ENCODE measurements around the gene KCNJ15.
"Not testable (repeated sequence)": the region's sequence is repeated elsewhere in the genome, so short reads cannot be mapped to it uniquely, and the experiment has no call there.

The KCNJ15 gene

DNA sequence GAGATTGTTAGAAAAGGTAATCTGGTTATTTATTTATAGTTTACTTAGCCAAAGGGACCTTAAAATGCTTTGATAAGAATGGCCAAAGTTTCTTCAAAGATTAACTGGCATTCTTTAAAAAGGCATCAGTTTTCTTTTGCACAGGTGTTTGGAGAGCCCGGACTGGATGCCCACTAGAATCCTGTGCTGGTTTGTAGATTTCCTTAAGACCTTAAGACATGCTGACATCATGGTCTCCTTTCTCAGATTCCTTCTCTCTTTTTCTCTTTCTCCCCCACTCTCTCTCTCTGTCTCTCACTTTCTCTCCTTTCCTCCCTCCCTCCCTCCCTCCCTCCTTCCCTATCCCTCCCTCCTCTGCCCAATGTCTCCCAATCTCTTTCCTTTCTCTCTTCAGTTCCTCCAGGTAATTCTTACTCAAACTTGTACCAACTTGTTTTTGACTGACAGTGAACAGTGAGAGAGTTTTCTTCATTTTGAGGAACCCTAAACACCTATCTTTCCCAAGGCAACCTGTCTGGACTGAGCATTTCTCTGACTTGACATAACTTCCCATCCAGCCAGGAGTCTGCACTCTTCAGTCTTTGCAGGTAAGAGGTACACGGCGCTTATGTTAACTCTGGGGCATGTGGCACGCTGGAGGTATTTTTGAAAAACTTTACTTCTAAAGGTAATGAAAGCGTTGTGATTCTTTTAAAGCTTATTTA lies at the start of gene KCNJ15:
TSS of gene KCNJ15 (plus strand) at position 393 of the 704 bp plus-strand sequence. CDS start 42,271 bp downstream, outside the sequence.
- DNase-seq = no peak

DNA sequence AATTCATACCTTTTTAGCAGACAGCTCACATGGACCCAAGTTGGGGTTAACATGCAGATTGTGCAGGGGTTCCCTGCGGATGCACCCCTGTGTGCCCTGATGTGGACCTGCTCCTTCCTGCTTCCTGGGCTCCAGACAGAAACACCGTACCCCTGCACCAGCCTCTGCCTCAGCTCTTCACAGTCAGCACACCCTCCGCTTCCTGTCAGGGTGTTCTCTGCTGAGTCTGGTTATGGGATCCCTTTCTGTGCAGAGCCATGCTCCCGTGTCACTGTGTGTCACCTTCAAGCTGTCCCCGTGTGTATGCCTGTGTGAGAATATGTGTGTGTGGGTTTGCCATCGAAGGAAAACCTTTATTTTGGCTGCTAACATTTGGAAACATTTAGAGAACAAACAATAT lies 48.7 kb upstream of the KCNJ15 start:
- DNase-seq = no peak

DNA sequence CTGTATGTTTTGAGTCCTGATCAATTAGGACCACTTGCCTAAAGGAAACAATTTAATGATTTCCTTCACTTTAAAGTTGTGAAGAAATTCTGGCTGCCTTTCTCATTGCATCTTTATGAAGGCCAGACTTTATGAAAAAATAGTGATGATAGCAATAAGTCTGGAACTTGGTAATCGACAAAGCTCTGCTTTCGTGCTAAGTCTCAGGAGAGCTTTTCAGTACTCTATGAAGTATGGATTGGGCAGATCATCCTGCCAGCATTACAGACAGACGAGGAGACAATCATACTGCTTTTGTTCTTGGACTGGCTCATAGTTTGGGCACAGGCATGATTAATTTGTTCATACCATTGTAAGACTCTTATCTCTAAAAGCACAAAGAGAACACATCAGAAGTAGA lies 45.5 kb upstream of the KCNJ15 start:
- no peak for DNase-seq

DNA sequence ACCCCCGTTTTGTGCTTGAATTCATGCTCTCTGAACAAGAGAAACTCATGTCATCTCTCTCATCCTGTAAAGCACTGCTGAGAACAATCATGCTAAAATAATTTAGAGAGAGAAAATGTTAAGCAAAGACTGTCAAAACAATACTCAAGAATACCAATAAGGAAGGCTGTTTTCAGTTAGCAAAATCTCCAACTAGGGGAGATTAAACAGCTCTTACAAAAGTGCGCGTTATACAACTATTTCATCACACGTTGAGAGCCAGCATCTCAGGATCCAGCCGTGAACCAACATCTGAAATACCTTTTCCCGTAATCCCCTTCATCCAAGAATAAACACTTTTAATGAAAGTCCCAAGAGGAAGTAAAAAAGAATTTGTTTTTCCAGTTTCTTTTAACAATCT lies 44.1 kb upstream of the KCNJ15 start:
- DNase-seq = no peak

DNA sequence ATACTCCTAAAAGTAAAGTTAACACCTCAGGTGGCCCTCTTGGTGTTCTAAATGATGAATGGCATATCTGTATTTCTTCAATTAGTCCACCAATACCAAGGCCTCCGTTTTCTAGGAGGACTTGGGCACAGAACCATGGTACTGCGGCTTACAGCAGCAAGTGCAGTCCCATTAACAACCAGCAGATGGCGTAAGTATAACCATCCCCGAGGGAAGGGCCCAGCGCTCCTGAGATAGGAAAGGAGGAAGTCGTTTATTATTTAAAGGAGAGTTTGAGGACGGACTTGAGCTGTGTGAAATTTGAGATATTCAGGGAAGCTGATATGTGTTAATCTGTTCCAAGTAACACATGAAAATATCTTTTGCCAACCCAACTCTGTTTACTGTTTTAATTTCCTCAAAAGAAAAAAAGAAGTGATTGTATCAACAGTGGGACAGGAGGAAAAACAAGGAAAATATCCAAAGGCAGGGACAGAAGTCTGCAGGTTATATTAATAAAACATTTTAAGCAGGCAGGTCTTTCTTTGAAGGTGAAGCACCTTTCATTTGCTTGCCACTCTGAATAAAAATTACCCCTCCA lies 37.7 kb upstream of the KCNJ15 start:
- peak; percentile 61 for DNase-seq

DNA sequence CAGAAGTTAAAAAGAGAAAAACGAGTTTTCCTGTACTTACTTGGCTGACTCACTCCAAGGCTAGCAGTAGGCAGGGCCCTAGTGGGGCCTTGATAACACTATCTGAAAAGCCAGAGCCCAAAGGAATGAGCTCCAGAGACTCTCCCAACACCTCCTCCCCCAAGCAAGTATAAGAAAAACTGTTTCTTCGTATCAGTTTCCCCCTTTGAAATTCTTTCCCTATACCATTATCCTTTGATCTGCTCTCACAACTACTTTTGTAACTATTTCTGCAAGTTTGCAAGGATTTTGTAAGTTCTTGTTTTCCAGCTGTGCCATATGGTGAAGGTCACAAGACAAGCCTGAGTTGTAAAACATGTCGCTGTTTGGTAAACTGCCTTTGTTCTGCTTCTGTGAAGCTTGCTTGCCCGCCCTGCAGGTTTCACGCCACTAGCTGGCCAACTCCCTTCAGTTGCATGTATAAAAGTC lies 36.5 kb upstream of the KCNJ15 start:
- DNase-seq = no peak

DNA sequence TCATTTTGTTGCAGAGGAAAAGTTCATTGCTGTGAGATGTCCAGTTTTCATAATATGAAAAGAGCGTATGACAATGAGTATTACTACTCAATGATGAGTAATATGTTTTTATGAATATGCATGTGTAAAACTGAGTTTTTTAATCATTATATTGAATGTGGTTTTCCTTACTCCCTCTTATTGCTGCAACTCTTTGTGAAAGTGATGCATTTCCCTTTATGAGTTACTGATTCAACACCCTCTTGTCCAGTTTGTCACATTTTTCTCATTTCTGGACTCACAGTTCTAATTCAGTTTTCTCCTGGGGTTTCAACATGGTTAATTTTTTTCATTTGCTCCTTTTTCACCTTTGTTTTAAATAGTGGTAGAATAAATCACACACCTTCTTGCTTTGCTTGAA lies 35.2 kb upstream of the KCNJ15 start:
- DNase-seq = no peak

DNA sequence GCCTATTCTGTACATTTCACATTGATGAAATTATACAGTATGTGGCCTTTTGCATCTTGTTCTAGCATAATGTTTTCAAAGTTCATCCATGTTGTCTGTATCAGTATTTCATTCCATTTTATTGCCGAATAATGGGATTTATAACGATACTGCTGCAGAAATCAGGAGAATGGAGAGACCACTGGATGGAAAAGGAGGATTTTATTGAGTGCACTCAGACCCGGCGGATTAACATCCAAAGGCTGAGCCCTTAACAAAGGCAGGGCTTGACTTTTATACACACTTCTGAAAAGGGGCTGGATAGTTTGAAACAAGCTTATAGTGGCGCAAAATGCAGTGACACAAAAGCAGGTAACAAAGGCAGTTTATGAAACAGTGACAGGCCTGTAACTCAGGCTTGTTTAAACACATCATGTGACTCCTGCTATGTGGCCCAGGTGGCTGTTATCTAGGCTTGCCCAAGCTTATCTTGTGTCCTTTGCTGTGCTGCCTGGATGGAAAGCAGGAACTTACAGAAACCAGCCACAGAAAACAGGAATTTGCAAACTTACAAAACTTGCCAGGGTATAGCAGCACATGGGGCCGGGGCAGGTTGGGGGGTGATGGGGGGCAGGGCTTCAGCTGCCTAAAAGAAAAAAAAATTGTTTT lies 32.8 kb upstream of the KCNJ15 start:
- DNase-seq = peak; percentile 7

DNA sequence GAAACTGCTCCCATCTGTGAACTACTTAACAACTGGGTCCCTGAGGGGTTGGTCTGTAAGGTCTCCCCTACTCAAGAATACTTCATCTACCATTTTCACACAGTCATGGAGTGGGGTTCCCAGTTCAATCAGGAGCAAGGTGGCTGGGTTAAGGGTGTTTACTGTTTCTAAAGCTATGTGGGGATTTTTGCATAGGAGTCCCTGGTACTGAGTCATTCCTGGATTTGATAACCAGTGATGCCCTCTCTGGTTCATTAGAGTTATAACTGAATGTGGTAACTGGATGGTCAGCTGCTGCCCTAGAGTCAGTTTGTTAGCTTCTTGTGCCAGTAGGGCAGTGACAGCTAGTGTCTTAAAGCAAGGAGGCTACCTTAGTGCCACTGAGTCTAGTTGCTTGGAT lies 29.4 kb upstream of the KCNJ15 start:
- no peak for DNase-seq

DNA sequence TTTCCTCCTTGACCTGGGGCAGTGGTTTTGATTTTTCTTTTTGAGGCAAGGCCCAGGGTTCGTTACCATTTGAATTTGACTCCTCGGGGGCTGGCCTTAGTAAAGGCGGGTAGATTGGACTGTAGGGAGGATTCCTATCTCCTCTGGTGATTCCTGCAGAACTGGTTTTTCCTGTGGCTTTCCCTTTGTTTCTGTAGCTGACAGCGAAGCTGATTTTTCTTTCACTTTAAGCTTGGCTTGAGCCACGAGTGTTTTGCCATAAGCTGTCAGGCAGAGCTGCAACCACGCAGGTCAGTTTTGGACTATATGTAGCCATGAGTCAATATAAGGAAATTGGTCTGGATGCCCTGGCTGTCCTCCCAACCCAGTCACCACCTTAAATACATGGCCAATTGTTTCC lies 28.7 kb upstream of the KCNJ15 start:
- no peak for DNase-seq

DNA sequence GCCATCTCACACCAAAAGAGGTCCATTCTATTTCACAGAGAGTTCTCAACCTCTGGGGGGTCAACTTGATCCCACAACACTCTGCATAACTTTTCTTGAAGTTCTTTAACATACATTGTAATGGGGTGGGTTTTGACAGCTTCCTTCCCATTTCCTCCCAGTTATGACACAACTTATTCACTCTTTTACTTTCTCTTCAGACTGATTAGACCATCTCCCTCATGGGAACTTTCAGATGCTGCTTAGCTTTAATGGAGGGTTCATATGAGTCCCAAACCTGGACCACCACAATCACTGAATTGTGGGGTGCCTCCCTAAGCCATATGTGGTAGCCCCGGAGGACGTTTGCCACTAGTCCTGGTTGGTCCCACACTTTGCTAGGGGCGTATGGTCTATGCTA lies 28.3 kb upstream of the KCNJ15 start:
- no peak for DNase-seq

DNA sequence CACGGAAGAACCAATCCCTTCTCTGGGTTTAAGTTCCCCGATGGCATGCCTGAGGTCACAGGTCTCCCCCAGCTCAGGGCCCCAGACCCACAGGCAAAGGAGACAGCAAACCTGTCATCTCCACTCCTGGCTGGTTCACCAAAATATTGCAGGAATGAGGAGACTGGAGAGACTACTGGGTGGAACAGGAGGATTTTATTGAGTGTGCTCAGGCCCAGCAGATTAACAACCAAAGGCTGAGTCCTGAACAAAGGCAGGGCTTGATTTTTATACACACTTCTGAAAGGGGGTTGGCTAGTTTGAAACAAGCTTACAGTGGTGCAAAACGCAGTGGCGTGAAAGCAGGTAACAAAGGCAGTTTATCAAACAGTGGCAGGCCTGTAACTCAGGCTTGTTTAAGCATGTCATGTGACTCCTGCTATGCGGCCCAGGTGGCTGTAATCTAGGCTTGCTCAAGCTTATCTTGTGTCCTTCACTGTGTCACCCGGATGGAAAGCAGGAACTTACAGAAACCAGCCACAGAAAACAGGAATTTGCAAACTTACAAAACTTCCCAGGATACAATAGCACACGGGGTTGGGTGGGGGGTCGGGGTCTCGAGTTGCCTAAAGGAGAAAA lies 27.4 kb upstream of the KCNJ15 start:
- DNase-seq = no peak

DNA sequence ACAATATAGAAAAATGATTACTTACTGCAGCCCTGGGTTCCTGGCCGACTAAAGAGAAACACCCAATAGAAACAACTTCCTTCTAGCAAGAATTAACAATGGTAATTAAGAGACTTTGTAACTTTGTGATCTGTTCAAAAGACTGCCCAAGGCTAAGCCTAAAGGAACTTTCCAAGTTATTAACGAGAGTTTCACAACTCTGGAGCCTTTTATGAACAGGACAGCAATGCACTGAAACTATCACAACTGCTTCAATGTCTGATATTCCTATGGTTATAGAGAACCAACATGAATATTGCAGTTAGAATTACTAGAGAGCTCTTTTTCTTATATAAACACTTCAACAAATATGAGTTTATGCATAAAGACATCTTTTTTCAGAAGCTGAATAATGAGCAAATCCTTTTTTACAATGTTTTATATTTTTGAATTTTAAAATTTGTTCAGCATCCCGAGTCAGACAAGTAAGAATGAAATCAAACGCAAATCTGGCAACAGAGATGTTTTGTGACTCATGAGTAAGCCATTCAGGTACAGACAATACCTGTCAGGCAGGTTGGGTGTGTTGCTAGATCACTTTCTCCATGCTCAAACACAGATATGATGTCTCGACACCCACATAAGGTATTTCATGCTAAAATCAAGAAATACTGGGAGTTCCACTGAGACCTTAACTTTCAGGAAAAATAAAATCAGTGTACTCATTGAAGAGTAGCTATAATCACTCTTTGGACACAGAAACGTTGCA lies 22.2 kb upstream of the KCNJ15 start:
- DNase-seq = no peak

DNA sequence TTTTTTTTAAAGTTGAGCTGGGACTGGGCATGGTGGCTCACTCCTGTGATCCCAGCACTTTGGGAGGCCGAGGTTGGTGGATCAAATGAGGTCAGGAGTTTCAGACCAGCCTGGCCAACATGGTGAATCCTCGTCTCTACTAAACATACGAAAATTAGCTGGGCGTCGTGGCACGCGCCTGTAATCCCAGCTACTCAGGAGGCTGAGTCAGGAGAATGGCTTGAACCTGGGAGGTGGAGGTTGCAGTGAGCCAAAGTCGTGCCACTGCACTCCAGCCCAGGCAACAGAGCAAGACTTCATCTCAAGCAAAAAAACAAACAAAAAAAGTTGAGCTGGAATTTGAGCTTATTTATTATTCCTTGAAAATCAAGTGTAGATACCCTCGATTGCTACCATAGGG lies 21.5 kb upstream of the KCNJ15 start:
- not testable (repeated sequence) for DNase-seq

DNA sequence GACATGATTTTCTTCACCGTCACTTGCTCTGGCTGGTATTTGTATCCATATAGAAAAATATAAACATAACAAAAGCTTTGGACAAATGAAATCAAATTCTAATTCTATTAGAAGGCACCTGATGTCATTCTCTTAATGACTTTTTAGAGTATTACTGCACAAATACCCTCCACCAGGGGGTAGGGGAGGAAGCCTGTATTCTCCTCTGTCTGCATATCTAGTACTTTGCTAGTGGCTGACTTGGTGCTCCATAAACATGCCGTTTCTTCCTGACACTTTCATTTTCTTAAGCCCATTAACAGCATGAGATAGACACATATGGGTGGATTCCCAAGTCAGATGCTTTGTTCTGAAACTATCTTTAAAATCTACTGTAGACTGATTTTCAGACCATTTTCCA lies 20.6 kb upstream of the KCNJ15 start:
- DNase-seq = no peak

DNA sequence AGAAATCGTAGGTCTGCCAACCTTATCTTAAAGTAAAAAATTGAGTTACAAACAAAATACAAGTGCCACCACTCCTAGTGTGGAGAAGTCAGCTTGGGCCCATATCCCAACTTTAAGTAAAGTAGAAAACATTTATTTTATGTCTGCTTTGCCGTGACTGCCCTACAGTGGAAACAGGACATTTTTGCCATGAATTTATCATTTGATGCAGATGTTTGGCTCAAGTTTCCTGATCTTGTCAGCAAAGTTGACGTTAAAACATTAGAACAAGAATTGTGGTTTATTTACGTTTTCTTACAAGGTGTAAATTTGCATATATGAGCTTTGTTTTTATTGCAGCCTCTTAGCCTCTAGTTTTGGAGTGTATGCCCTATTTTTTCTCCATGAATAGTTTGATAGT lies 17.1 kb upstream of the KCNJ15 start:
- DNase-seq = no peak

DNA sequence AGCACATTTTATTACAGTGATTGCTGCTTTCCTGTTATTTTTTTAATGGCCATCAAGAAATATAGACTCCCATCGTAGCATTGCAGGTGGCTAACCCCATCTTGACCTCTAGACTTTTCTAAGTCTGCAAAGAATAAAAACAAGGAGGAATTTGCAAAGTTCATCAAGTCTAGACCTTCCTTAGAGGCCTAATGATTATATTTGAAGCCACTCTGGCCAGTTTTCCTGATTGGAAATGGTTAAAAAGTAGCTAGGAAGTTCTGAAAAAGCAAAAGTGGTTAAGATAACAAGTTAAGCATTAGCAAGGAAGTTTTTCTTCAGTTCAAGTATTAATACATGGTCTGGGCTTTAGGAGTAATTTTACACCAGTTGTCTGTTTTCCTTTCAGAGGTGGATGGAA lies 16.7 kb upstream of the KCNJ15 start:
- no peak for DNase-seq

DNA sequence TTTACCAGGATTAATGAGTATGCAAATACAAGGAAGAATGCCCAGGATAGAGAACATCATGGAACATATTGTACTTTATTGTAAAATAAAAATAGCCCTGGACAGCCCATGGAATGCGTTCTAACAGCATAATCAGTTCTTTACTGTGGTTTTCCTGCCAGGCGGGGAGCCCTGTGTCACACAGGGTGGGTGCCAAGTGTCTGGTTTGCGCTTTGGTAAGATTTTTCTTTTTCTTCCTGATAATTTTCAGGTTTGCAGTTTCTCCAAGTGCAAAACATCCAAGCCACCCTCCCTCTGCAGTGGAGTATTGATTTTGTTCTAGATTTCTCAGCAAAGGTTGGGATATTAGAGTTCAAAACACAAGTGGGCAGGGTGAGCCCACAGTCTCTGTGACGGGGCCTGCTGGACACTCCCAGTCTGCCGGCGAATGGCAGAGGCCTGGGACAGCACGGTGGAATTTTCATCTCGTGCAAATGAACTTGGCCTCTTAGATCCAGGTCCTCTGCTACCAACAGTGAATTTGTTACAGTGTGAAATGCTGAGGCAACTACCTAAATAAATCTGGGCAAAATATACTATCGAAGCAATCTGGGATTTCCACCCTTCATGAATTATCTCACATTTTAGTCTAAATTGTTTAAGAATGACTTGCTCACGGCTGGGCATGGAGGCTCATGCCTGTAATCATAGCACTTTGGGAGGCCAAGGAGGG lies 15.6 kb upstream of the KCNJ15 start:
- no peak for DNase-seq

DNA sequence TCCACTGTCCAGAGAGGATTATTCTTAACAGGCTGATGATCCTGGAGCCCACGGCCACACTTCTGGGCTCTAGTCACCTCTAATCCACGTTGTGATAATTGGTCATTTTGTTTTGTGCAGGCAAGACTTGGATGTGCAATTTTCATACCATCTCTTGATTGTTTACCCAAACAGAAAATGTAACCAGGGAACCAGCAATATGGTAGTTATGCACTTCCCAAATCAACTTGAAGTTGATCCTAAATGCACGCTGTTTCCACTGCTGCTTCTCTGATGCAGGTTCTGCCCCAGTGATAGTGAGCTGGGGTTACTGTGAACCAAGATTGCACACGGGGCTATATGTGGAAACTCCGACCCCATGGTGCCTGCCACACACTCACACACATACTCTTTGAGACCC lies 14.7 kb upstream of the KCNJ15 start:
- no peak for DNase-seq

DNA sequence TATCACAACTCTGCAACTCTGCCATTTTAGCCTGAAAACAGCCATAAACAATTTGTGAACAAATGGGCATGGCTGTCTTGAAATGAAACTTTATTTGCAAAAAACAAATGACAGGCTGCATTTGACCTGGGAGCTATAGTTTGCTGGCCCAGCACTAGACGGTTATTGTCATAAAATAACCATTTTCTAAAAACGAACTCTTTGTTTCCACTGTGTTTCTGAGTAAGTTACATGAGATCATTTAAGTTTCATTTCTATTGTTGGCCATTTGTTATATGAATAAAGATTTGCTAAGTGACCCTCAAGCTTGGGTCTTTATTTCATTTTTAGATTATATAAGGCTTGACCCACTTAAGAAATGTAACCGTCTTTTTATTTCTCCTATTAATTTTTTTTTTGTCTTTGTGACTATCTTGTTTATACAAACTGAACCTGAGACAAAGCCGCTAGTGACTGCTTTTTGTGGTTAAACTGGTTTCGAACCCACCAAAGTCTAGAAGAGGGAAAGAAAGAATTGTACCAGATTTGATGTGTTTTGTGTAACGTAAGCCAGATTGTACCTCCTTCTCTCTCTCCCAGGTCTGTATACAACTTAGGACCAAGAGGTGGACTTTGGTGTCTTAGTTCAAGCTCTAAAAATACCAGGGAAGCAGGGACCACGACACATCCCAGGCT lies 12.9 kb upstream of the KCNJ15 start:
- DNase-seq = no peak

DNA sequence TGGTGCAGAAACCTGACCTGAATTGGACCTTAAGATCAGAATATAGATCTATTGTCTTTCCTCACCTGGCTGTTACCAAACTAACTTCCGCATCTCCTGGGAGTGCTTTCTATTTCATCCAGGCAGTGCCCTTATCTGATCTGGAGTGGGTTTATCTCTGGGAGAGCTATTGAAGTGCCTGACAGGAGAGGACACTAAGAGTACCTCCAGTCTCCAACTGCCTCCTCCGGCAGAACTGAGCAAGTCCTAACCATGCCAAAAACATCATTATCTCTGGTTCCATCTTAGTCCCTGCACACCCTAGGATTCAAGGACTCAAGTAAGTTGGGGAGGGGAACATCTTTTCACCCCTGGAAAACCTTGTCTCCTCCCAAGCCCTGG lies 12.4 kb upstream of the KCNJ15 start:
- no peak for DNase-seq

Data from CD4-positive, alpha-beta T cell treated with Interleukin-17A for 1 hour (primary cell).